ENCODE results near the gene MAT2B.

DNA sequence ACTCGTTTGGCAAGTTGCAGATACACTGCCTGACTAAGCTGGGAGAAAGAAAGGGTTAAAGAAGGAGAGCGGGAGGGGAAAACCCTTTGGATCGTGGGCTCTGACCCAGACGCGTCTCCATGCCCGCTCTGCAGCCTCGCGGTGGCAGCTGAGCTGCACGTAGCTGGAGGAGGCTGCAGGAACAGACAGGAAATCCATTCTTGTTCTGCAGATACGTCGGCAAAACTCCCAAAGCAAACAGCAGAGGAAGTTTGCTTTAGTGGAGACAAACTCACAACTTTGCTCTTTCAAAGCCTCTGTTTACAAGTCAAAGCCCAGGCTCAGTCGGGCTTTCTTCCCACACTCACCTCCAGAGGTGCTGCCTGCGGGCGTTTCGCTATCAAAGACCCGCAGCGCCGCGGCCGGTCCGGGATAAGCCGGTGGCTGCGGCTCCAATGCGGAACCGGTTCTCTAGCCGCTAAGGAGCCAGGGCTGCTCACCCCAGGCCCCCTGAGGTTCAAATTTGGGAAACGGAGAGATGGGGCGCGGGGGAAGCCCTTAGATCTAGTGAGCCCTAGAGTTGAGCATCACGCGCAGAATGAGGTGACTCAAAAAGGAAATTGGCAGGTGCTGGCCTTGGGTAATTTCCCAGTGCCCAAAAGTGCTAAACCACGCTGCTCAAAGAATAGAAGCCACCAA, 60.7 kb downstream of the MAT2B start:
- TF ChIP-seq CBFB (CRISPR knock-in tag; IDR thresholded peaks at IDR 0.05), result no peak
- TF ChIP-seq GATAD2B (IDR thresholded peaks at IDR 0.05; ENCODE audit: borderline replicate concordance), result no peak
- no peak for TF ChIP-seq KAT7 (CRISPR knock-in tag; IDR thresholded peaks at IDR 0.05; ENCODE audit: borderline replicate concordance)

All from K562 (cell line).